ENCODE data around the gene LONRF2.

- TF ChIP-seq, protein P1, sequence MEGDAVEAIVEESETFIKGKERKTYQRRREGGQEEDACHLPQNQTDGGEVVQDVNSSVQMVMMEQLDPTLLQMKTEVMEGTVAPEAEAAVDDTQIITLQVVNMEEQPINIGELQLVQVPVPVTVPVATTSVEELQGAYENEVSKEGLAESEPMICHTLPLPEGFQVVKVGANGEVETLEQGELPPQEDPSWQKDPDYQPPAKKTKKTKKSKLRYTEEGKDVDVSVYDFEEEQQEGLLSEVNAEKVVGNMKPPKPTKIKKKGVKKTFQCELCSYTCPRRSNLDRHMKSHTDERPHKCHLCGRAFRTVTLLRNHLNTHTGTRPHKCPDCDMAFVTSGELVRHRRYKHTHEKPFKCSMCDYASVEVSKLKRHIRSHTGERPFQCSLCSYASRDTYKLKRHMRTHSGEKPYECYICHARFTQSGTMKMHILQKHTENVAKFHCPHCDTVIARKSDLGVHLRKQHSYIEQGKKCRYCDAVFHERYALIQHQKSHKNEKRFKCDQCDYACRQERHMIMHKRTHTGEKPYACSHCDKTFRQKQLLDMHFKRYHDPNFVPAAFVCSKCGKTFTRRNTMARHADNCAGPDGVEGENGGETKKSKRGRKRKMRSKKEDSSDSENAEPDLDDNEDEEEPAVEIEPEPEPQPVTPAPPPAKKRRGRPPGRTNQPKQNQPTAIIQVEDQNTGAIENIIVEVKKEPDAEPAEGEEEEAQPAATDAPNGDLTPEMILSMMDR (IDR thresholded peaks at IDR 0.05), result no peak
- no peak for TF ChIP-seq EP300 (IDR thresholded peaks at IDR 0.05)
- no peak for TF ChIP-seq POLR2A (IDR thresholded peaks at IDR 0.05)
- TF ChIP-seq POLR2AphosphoS5 (IDR thresholded peaks at IDR 0.05), result no peak
Measured at GRCh38 chr2:100359576-100359975, 37.3 kb upstream of the LONRF2 start.

Data from upper lobe of left lung (tissue), 4 donors.